Measurements from ENCODE around the gene PCDH17.
A peak's percentile ranks its signal among the peaks of the same experiment; 100 is the strongest.

Gene PCDH17

GRCh38 chr13:57629391-57629804 is 2.1 kb upstream of the PCDH17 start:
- ChIA-PET POLR2A (interaction anchor here (0.6 kb wide), 2 partner anchors 12 to 507 kb away, joined by 3 to 4 read pairs; no protein-coding TSS in a partner anchor), CTCF (interaction anchor here (0.6 kb wide), 1 partner anchor 600 kb away, joined by 3 read pairs; no protein-coding TSS in a partner anchor)
- H3K27ac ChIP-seq (ENCODE audit: extremely low read depth, low read depth, low read length), result no peak overlapping the region
- peaks cover 0 to 15% of the 10 kb centered on the region in 2 experiments; a peak in 1 of 3 replicates for H3K36me3 ChIP-seq (ENCODE audit: control insufficient read depth in 2 of 2, insufficient read depth in 1 of 2, low read length in 2 of 2)
- H3K4me1 ChIP-seq (ENCODE audit: control insufficient read depth, insufficient read depth, low read length), result no peaks in the 10 kb centered on the region
- peak overlapping the region; percentile 72 for H3K4me3 ChIP-seq (ENCODE audit: low read depth, low read length)
- TF ChIP-seq ZFHX2 (tag by site-specific recombination; conservative IDR thresholded peaks at IDR 0.05) (peak; percentile 68), PRDM1 (tag by site-specific recombination; IDR thresholded peaks at IDR 0.05) (0 out of 2 replicates have a peak, but pooled peaks have one; percentile 19), SCRT2 (tag by site-specific recombination; IDR thresholded peaks at IDR 0.05) (no peak)
- TF ChIP-seq, protein P1, sequence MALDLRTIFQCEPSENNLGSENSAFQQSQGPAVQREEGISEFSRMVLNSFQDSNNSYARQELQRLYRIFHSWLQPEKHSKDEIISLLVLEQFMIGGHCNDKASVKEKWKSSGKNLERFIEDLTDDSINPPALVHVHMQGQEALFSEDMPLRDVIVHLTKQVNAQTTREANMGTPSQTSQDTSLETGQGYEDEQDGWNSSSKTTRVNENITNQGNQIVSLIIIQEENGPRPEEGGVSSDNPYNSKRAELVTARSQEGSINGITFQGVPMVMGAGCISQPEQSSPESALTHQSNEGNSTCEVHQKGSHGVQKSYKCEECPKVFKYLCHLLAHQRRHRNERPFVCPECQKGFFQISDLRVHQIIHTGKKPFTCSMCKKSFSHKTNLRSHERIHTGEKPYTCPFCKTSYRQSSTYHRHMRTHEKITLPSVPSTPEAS (tag by site-specific recombination; IDR thresholded peaks at IDR 0.05), result peak; percentile 68
- no peaks in the 10 kb centered on the region for H3K9me3 ChIP-seq (ENCODE audit: control insufficient read depth, insufficient read depth, low read depth, low read length)

- Histone ChIP-seq H3K27ac (ENCODE audit: extremely low read depth, low read depth, low read length) (no peak overlapping the region), H3K9me3 (ENCODE audit: control insufficient read depth, insufficient read depth, low read depth, low read length) (no peaks in the 10 kb centered on the region), H3K4me3 (ENCODE audit: low read depth, low read length) (peak overlapping the region; percentile 72), H3K36me3 (ENCODE audit: control insufficient read depth in 2 of 2, insufficient read depth in 1 of 2, low read length in 2 of 2) (peaks cover 0 to 16% of the 10 kb centered on the region in 2 experiments; a peak in 1 of 3 replicates), H3K4me1 (ENCODE audit: control insufficient read depth, insufficient read depth, low read length) (no peaks in the 10 kb centered on the region)
- ChIA-PET CTCF (interaction anchor here (0.6 to 0.7 kb wide), 2 partner anchors 129 to 599 kb away, joined by 3 read pairs; no protein-coding TSS in a partner anchor), POLR2A (interaction anchor here (0.6 kb wide), 1 partner anchor 12 kb away, joined by 3 read pairs; no protein-coding TSS in a partner anchor)
- TF ChIP-seq ZBTB17 (tag by site-specific recombination; IDR thresholded peaks at IDR 0.05) (peak; percentile 77), SP3 (tag by site-specific recombination; IDR thresholded peaks at IDR 0.05) (peak; percentile 27; the same call in 1 of the 2 replicates), TCF7L2 (IDR thresholded peaks at IDR 0.05; ENCODE audit: borderline replicate concordance, low read depth, low read length) (no peak), SP2 (tag by site-specific recombination; IDR thresholded peaks at IDR 0.05) (peak; percentile 58), SCRT2 (tag by site-specific recombination; IDR thresholded peaks at IDR 0.05) (peak; percentile 85), ZNF501 (tag by site-specific recombination; IDR thresholded peaks at IDR 0.05) (no peak)
Observed at GRCh38 chr13:57629821-57630235, 1.7 kb upstream of the PCDH17 start.

GRCh38 chr13:57630661-57631595 is 616 bp upstream of the PCDH17 start:
- peak; percentile 54; the same call in 1 of the 2 replicates for TF ChIP-seq SCRT2 (tag by site-specific recombination; IDR thresholded peaks at IDR 0.05)
- peak; percentile 58 for TF ChIP-seq PRDM1 (tag by site-specific recombination; IDR thresholded peaks at IDR 0.05)
- TF ChIP-seq ZXDB (tag by site-specific recombination; IDR thresholded peaks at IDR 0.05), result no peak
- TF ChIP-seq ZNF366 (tag by site-specific recombination; conservative IDR thresholded peaks at IDR 0.05), result 0 out of 2 replicates have a peak, but pooled peaks have one; percentile 30
- Histone ChIP-seq H3K27ac (ENCODE audit: extremely low read depth, low read depth, low read length) (peak overlapping the region; percentile 57), H3K36me3 (ENCODE audit: control insufficient read depth in 2 of 2, insufficient read depth in 1 of 2, low read length in 2 of 2) (peaks cover 0 to 16% of the 10 kb centered on the region in 2 experiments; a peak in 1 of 3 replicates), H3K9me3 (ENCODE audit: control insufficient read depth, insufficient read depth, low read depth, low read length) (no peaks in the 10 kb centered on the region), H3K4me1 (ENCODE audit: control insufficient read depth, insufficient read depth, low read length) (no peaks in the 10 kb centered on the region), H3K4me3 (ENCODE audit: low read depth, low read length) (peak overlapping the region; percentile 72)
- ChIA-PET CTCF (interaction anchor here (0.7 kb wide), 1 partner anchor 128 kb away, joined by 3 read pairs; no protein-coding TSS in a partner anchor), POLR2A (interaction anchor here (0.7 kb wide), 2 partner anchors 9 to 1791 kb away, joined by 3 to 4 read pairs; no protein-coding TSS in a partner anchor)

DNA sequence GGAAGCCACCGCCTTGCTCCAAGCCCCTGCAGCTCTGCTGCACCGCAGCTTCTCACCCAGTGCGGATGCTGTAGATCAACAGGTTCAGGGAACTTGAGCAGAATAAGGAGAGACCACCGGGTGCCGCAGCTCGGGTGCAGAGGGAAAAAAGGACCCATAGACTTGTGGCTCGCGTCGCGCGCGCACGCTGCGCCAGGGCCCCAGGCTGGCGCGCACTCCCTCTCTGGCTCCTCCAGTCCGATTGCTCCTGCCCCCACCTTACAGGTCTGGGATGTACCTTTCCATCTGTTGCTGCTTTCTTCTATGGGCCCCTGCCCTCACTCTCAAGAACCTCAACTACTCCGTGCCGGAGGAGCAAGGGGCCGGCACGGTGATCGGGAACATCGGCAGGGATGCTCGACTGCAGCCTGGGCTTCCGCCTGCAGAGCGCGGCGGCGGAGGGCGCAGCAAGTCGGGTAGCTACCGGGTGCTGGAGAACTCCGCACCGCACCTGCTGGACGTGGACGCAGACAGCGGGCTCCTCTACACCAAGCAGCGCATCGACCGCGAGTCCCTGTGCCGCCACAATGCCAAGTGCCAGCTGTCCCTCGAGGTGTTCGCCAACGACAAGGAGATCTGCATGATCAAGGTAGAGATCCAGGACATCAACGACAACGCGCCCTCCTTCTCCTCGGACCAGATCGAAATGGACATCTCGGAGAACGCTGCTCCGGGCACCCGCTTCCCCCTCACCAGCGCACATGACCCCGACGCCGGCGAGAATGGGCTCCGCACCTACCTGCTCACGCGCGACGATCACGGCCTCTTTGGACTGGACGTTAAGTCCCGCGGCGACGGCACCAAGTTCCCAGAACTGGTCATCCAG is 964 bp downstream of the PCDH17 start:
- TF ChIP-seq, protein P2, sequence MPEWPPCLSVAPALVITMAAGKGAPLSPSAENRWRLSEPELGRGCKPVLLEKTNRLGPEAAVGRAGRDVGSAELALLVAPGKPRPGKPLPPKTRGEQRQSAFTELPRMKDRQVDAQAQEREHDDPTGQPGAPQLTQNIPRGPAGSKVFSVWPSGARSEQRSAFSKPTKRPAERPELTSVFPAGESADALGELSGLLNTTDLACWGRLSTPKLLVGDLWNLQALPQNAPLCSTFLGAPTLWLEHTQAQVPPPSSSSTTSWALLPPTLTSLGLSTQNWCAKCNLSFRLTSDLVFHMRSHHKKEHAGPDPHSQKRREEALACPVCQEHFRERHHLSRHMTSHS (tag by site-specific recombination; IDR thresholded peaks at IDR 0.05), result no peak
- TF ChIP-seq SCRT2 (tag by site-specific recombination; IDR thresholded peaks at IDR 0.05) (peak; percentile 83), ZNF202 (tag by site-specific recombination; IDR thresholded peaks at IDR 0.05; ENCODE audit: borderline replicate concordance) (0 out of 2 replicates have a peak, but pooled peaks have one; percentile 11)
- CTCF ChIA-PET, result interaction anchor here (0.6 kb wide), 1 partner anchor 119 kb away, joined by 3 read pairs; no protein-coding TSS in a partner anchor
- H3K4me1 ChIP-seq (ENCODE audit: control insufficient read depth, insufficient read depth, low read length), result no peaks in the 10 kb centered on the region
- H3K4me3 ChIP-seq (ENCODE audit: low read depth, low read length), result peak overlapping the region; percentile 72
- H3K9me3 ChIP-seq (ENCODE audit: control insufficient read depth, insufficient read depth, low read depth, low read length), result no peaks in the 10 kb centered on the region
- POLR2A ChIA-PET, result no interaction called here
- peaks cover 0 to 16% of the 10 kb centered on the region in 2 experiments; a peak in 1 of 3 replicates for H3K36me3 ChIP-seq (ENCODE audit: control insufficient read depth in 2 of 2, insufficient read depth in 1 of 2, low read length in 2 of 2)
- peak overlapping the region; percentile 57 for H3K27ac ChIP-seq (ENCODE audit: extremely low read depth, low read depth, low read length)

Data from HEK293 (cell line).